SIG-M5 treated with dmso at 0.1 percent for 504 hours (cell line): ENCODE results near the gene ANP32A.

Source experiments
- DNase-seq: peaks from one replicate; lab custom pipeline; 2025; ENCODE audit not compliant: unreplicated experiment; lab: John Stamatoyannopoulos, UW

Gene ANP32A

GRCh38 chr15:68755731-68756130 lies 65.0 kb downstream of the ANP32A start:
- DNase-seq = no peak

GRCh38 chr15:68751622-68752021 lies 69.1 kb downstream of the ANP32A start:
- no peak for DNase-seq

- DNase-seq = no peak
These were observed 70.9 kb downstream of the ANP32A start for GRCh38 chr15:68749793-68750192.

GRCh38 chr15:68749365-68749764 lies 71.3 kb downstream of the ANP32A start:
- DNase-seq = no peak

GRCh38 chr15:68743256-68743655 lies 77.4 kb downstream of the ANP32A start:
- no peak for DNase-seq

GRCh38 chr15:68739390-68740080 lies 81.2 kb downstream of the ANP32A start:
- DNase-seq = no peak

GRCh38 chr15:68735610-68736009 lies 85.1 kb downstream of the ANP32A start:
- no peak for DNase-seq

- DNase-seq = no peak
These were observed 85.8 kb downstream of the ANP32A start for GRCh38 chr15:68734881-68735280.

- DNase-seq = no peak
These were observed 86.3 kb downstream of the ANP32A start for GRCh38 chr15:68734352-68734751.

GRCh38 chr15:68733666-68734065 lies 87.0 kb downstream of the ANP32A start:
- DNase-seq = no peak

- DNase-seq = no peak
These were observed 88.2 kb downstream of the ANP32A start for GRCh38 chr15:68732451-68732850.

- no peak for DNase-seq
These were observed 89.5 kb downstream of the ANP32A start for GRCh38 chr15:68730976-68731897.

GRCh38 chr15:68730471-68730919 lies 90.2 kb downstream of the ANP32A start:
- DNase-seq = peak; percentile 32

- DNase-seq = no peak
These were observed 90.8 kb downstream of the ANP32A start for GRCh38 chr15:68729789-68730411.
